HG02885 (cell line): ENCODE results near the gene ELOB.
"Not testable (repeated sequence)": the region's sequence is repeated elsewhere in the genome, so short reads cannot be mapped to it uniquely, and the experiment has no call there.

Experiments used
- ATAC-seq: cut with Tn5 transposase; IDR thresholded peaks from one replicate; pipeline ENCODE4 v1.9.1; 2021; ENCODE audit warnings: mild to moderate bottlenecking; ENCODE audit not compliant: unreplicated experiment, poor library complexity

ELOB gene

GRCh38 chr16:2726923-2727322, 50.2 kb downstream of the ELOB start:
- no peak for ATAC-seq

- no peak for ATAC-seq
These were observed 52.2 kb downstream of the ELOB start for GRCh38 chr16:2724816-2725348.

GRCh38 chr16:2724088-2724676, 52.9 kb downstream of the ELOB start:
- no peak for ATAC-seq

- not testable (repeated sequence) for ATAC-seq
These were observed 55.4 kb downstream of the ELOB start for GRCh38 chr16:2721634-2722173.
